Measurements from ENCODE around the gene FYN.
"Not testable (repeated sequence)": the region's sequence is repeated elsewhere in the genome, so short reads cannot be mapped to it uniquely, and the experiment has no call there.

Gene FYN

GRCh38 chr6:111840803-111841202 lies 32.4 kb downstream of the FYN start:
- no peak for TF ChIP-seq CTCF (IDR thresholded peaks at IDR 0.05; ENCODE audit: unreplicated experiment in 3 of 3)
- peak overlapping the region in 1 of 3 experiments; percentile 22 for H3K27ac Mint-ChIP-seq
- H3K27me3 Mint-ChIP-seq (ENCODE audit: low read depth) = no peaks in the 10 kb centered on the region
- H3K4me1 Mint-ChIP-seq = peaks cover 14% of the 10 kb centered on the region
- no peak overlapping the region for H3K4me3 Mint-ChIP-seq
- H3K36me3 Mint-ChIP-seq (ENCODE audit: low read depth) = peaks cover 20% of the 10 kb centered on the region
- H3K9me3 Mint-ChIP-seq = no peaks in the 10 kb centered on the region

DNA sequence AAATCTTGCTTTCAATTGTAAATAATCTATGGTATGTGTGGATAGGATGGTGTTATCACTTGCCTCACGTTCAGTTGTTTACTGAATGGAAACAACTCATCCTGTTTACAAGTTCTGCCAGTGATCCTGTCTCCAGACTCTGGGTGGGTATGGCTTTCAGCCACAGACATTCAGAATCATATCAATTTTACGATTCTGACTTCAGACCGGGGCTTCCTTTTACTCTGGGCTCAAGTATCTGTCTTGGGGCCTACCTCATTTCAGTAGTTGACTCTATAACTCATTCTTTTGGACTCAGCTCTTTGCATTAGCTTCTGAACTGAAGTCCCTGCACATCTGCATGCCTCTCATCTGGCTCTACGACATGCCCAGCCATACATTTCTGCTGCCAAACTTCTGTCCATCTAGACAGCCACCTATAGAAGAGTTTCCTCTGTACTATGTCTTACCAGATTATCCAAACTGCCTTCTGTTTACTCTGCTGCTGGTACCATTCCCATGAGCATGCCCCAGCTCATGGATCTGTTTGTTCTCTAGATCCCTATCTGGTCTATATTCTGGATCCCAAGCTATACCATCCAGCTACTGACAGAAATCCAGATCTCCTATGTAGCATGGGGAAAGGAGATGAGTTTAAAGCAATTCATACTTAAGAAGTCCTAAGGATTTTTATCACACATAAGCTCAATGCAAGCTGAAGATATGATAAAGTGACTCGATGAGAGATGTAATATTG lies 34.3 kb downstream of the FYN start:
- Mint-ChIP-seq H3K9me3 (no peaks in the 10 kb centered on the region), H3K27ac (peak overlapping the region in 2 of 3 experiments; percentile 7 to 11), H3K4me1 (peaks cover 14% of the 10 kb centered on the region), H3K27me3 (ENCODE audit: low read depth) (no peaks in the 10 kb centered on the region), H3K36me3 (ENCODE audit: low read depth) (peaks cover 30% of the 10 kb centered on the region), H3K4me3 (no peak overlapping the region)
- no peak for TF ChIP-seq CTCF (IDR thresholded peaks at IDR 0.05; ENCODE audit: unreplicated experiment in 3 of 3)

GRCh38 chr6:111837641-111838500 lies 35.4 kb downstream of the FYN start:
- H3K27ac Mint-ChIP-seq = no peak overlapping the region
- H3K9me3 Mint-ChIP-seq = no peaks in the 10 kb centered on the region
- H3K4me1 Mint-ChIP-seq = peaks cover 23% of the 10 kb centered on the region
- H3K4me3 Mint-ChIP-seq = no peak overlapping the region
- H3K36me3 Mint-ChIP-seq (ENCODE audit: low read depth) = peaks cover 33% of the 10 kb centered on the region
- no peaks in the 10 kb centered on the region for H3K27me3 Mint-ChIP-seq (ENCODE audit: low read depth)
- no peak for TF ChIP-seq CTCF (IDR thresholded peaks at IDR 0.05; ENCODE audit: unreplicated experiment in 3 of 3)

DNA sequence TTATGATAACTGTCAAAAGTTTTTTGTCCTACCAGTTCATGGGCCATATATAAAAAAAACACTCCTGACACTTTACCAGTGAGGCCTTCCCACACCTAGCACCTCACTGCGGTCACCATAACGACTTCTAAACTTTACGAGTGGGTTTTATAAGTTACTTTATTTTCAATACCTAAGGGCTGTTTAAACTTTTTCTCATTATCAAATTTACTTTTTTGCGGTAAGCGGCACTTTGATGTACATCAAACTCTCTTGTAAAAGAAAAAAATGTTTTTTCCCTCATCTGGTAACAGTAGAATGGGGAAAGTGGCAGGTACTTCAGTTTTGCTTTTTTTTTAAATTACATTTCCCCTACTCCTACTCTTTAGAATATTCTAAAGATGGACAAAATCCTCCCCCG lies 36.2 kb downstream of the FYN start:
- H3K27ac Mint-ChIP-seq = no peak overlapping the region
- no peak overlapping the region for H3K4me3 Mint-ChIP-seq
- peaks cover 30% of the 10 kb centered on the region for H3K4me1 Mint-ChIP-seq
- H3K36me3 Mint-ChIP-seq (ENCODE audit: low read depth) = peaks cover 33% of the 10 kb centered on the region
- no peaks in the 10 kb centered on the region for H3K27me3 Mint-ChIP-seq (ENCODE audit: low read depth)
- no peaks in the 10 kb centered on the region for H3K9me3 Mint-ChIP-seq
- TF ChIP-seq CTCF (IDR thresholded peaks at IDR 0.05; ENCODE audit: unreplicated experiment in 3 of 3) = no peak

- Mint-ChIP-seq H3K36me3 (ENCODE audit: low read depth) (peaks cover 33% of the 10 kb centered on the region), H3K4me1 (peaks cover 42% of the 10 kb centered on the region), H3K4me3 (no peak overlapping the region), H3K27me3 (ENCODE audit: low read depth) (no peaks in the 10 kb centered on the region), H3K27ac (no peak overlapping the region), H3K9me3 (no peaks in the 10 kb centered on the region)
- no peak for TF ChIP-seq CTCF (IDR thresholded peaks at IDR 0.05; ENCODE audit: unreplicated experiment in 3 of 3)
Measured at GRCh38 chr6:111835807-111836206, 37.4 kb downstream of the FYN start.

DNA sequence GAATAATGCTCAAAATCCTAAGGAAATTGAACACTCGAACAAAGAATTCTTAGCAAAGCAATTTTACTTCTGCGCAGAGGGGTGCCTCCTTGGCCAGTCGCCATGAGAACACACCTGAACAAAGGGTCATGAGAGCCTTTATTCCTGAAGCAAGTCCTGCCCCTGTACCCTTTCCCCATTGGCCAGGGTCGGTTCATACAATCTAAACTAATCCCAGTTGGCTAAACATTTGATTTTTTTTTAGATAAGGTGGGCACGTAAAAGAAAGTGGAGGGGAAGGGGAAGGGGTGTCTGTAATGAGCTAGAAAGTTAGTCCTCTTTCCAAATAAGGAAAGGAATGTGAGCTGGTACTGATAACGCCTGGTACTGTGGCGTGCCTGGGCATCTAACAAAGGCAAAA lies 37.9 kb downstream of the FYN start:
- Mint-ChIP-seq H3K4me1 (peaks cover 46% of the 10 kb centered on the region), H3K36me3 (ENCODE audit: low read depth) (peaks cover 33% of the 10 kb centered on the region)
- not testable (repeated sequence) for H3K9me3 Mint-ChIP-seq; H3K4me3 Mint-ChIP-seq; H3K27me3 Mint-ChIP-seq (ENCODE audit: low read depth); H3K27ac Mint-ChIP-seq

Data from nephron (organoid).